Body of pancreas (tissue), 4 donors: Measurements from ENCODE around the gene TMCO4.
"Not testable (repeated sequence)": the region's sequence is repeated elsewhere in the genome, so short reads cannot be mapped to it uniquely, and the experiment has no call there.

Experiments used
- POLR2A ChIP-seq, 3 donors: fragments of 450-650 bp; IDR thresholded peaks; one replicate each; pipeline ENCODE4 v1.6.1; 2016; ENCODE audit warnings: antibody characterized with exemption in 3 of 3, mild to moderate bottlenecking in 2 of 3
- TF ChIP-seq, protein P1 (sequence below), 7 experiments: fragments of 450-650 bp in 4 of 7; fragments of 200-600 bp in 3 of 7; sonication (generic) in 3 of 7; IDR thresholded peaks; one replicate each; pipeline ENCODE4 v1.5.1; 2016 to 2019; ENCODE audit warnings: antibody characterized with exemption in 7 of 7

DNA sequence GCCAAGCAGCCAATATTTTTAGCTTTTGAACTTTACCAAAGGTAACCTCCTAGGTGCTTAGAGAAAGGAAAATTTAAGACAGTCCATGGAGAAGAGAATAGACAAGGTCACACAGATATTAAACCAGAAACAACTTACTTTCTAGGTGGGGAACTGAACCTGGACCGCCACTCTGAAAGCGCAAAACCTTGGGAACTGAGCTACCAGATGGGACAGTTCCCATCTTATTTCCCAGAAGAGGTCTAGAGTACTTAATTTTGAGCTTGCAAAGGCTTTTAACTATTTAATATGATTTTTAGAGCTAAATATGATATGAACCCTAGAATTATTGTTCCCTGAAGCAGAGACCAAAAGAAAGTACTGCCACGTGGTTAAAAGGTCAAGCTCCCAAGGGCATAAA lies 49.6 kb upstream of the TMCO4 start:
- not testable (repeated sequence) for TF ChIP-seq POLR2A (IDR thresholded peaks at IDR 0.05)
- TF ChIP-seq, protein P1, sequence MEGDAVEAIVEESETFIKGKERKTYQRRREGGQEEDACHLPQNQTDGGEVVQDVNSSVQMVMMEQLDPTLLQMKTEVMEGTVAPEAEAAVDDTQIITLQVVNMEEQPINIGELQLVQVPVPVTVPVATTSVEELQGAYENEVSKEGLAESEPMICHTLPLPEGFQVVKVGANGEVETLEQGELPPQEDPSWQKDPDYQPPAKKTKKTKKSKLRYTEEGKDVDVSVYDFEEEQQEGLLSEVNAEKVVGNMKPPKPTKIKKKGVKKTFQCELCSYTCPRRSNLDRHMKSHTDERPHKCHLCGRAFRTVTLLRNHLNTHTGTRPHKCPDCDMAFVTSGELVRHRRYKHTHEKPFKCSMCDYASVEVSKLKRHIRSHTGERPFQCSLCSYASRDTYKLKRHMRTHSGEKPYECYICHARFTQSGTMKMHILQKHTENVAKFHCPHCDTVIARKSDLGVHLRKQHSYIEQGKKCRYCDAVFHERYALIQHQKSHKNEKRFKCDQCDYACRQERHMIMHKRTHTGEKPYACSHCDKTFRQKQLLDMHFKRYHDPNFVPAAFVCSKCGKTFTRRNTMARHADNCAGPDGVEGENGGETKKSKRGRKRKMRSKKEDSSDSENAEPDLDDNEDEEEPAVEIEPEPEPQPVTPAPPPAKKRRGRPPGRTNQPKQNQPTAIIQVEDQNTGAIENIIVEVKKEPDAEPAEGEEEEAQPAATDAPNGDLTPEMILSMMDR (IDR thresholded peaks at IDR 0.05): not testable (repeated sequence)
